Stimulated activated CD8-positive, alpha-beta memory T cell treated with anti-CD3 and anti-CD28 coated beads, Interleukin-12 subunit alpha, Interleukin-12 subunit beta, amount 100 ng/mL, for 24 hours (primary cell): ENCODE measurements around the gene KNL1.
"Not testable (repeated sequence)": the region's sequence is repeated elsewhere in the genome, so short reads cannot be mapped to it uniquely, and the experiment has no call there.

Experiments used
- DNase-seq: peaks from one replicate; pipeline ENCODE4 v3.0.0-alpha.2; 2020; ENCODE audit errors: extremely low read depth

Gene KNL1

DNA sequence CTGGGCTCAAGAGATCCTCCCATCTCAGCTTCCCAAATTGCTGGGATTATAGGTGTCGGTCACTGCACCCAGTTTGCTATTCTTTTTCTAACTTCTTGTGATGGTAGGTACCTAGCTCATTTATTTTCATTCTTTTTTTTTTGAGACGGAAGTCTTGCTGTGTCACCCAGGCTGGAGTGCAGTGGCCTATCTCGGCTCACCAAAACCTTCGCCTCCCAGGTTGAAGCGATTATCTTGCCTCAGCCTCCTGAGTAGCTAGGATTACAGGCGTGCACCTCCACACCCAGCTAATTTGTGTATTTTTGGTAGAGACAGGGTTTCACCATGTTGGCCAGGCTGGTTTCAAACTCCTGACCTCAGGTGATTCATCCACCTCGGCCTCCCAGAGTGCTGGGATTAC lies 70.9 kb downstream of the KNL1 start:
- DNase-seq, result no peak

DNA sequence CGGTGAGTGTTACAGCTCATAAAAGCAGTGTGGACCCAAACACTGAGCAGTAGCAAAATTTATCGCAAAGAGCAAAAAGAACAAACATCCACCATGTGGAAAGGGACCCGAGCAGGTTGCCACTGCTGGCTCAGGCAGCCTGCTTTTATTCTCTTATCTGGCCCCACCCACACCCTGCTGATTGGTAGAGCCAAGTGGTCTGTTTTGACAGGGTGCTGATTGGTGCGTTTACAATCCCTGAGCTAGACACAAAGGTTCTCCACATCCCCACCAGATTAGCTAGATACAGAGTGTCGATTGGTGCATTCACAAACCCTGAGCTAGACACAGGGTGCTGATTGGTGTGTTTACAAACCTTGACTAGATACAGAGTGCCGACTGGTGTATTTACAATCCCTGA lies 82.2 kb downstream of the KNL1 start:
- not testable (repeated sequence) for DNase-seq

GRCh38 chr15:40676906-40677305 lies 82.9 kb downstream of the KNL1 start:
- not testable (repeated sequence) for DNase-seq

DNA sequence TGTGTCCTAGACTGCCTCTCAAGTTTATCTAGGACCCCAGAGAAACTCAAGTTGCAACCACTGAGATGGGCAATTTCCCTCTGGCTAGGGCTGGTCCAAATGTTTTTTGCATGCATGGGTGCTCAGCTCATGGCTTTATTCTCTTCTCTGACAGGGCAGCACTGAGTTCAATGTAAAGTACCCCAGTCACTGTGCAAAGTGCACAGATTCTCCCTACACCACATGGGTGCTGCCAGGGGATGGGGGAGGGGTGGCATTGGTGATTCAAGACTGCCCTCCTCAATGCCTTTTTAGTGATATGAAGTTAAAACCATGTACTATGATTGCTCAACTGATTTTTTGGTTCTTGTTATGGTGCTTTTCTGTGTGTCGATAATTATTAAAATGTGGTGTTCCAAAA lies 86.1 kb downstream of the KNL1 start:
- no peak for DNase-seq

GRCh38 chr15:40680959-40681358 lies 86.9 kb downstream of the KNL1 start:
- DNase-seq, result not testable (repeated sequence)

DNA sequence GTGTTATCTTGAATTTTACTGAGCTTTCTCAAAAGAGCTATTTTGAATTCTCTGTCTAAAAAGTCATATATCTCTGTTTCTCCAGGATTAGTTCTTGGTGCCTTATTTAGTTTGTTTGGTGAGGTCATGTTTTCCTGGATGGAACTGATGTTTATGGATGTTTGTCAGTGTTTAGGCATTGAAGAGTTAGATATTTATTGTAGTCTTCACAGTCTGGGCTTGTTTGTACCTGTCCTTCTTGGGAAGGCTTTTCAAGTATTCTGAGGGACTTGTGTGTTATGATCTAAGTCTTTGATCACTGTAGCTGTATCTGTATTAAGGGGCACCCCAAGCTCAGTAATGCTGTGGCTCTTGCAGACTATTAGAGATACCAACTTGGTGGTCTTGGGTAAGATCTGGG lies 90.3 kb downstream of the KNL1 start:
- no peak for DNase-seq

GRCh38 chr15:40685376-40685775 lies 91.3 kb downstream of the KNL1 start:
- DNase-seq, result no peak

DNA sequence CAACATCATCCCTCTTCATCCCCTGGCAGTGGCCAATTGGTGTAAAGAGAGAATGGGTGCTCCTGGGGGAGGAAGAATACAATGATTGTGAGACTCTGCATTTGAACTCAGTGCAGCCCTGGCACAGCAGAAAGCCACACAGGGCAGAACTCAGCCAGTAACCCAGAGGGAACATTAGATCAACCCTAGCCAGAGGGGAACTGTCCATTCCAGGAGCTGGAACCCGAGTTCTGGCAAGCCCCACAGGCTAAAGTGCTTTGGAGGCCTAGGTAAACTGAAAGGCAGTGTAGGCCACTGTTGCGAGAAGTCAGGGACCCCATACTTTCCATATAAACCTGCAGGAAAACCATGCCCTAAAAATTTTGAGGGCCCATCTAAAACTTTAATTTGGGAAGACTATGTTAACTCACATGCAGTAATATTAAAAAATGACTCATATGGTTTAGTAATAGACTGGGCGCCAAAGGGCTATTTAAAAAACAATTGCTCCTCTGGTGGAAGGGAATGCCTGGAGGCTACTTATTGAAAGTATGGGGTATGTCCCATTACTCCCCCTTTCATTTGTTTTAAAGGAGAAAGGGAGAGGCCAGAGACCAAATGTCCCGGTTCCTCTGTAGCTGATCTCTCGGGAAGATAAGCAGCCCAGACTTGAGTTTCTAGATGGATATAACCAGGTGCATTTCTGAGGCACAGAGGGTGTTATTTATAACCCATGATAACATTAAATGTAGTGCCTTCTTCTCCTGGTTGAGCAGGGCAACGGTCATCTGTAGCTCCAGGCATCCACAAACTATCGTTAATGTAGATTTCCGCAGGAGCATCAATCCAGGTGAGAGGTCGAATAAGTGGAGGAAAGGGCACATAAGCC lies 95.1 kb downstream of the KNL1 start:
- no peak for DNase-seq

GRCh38 chr15:40691737-40692136 lies 97.7 kb downstream of the KNL1 start:
- no peak for DNase-seq

DNA sequence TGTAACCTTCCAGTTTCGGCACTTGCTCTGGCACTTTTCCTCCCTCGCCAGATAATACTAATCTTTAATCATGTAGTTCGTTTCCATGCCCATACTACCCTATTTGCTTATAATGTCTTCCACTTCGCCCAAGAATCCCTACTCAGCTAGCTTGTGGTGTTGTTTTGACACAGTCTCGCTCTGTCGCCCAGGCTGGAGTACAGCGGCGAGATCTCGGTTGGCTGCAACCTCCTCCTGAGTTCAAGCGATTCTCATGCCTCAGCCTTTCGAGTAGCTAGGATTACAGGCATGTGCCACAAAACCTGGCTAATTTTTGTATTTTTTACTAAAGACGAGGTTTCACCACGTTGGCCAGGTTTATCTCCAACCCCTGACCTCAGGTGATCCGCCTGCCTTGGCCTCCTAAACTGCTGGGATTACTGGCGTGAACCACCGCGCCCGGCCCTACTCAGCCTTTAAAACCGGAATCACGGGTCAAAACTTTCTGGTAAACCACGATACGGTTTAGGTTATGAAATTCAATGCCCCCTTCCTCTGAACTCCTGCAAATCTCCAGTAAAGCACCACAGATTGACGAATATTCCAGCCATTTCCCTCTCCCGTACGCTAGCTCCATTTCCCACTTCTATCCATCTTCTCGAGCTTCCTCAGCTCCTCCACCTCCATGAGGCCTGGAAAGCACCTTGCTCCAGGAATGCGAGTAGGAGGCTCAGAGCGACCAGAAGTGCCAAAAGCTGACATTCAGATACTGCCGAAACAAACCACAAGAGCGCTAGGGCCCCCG lies 100.0 kb downstream of the KNL1 start:
- DNase-seq, result no peak

- peak; percentile 74 for DNase-seq
Measured at GRCh38 chr15:40694688-40695468, 100.8 kb downstream of the KNL1 start, which contains the start of gene RAD51. Gene RAD51 (plus strand): TSS chr15:40695174. CDS start chr15:40698759, 3,585 bp downstream.

GRCh38 chr15:40695469-40695890 lies 101.4 kb downstream of the KNL1 start:
- DNase-seq, result no peak

- no peak for DNase-seq
Measured at GRCh38 chr15:40696228-40696627, 102.2 kb downstream of the KNL1 start.

DNA sequence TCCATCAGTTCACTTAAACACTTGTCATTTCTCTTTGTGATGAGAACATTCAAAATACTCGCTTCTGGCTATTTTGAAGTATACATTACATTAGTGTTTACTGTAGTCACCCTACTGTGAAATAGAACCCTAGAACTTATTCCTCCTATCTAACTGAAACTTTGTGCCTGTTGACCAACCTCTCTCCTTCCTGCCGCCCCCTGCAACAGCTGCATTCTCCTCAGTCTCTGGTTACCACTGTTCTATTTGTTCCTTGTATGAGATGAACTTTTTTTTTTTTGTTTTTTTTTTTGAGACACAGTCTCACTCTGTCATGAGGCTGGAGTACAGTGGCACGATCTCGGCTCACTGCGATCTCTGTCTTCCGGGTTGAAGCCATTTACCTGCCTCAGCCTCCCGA lies 103.9 kb downstream of the KNL1 start:
- DNase-seq, result no peak

- DNase-seq, result no peak
Measured at GRCh38 chr15:40702077-40702476, 108.0 kb downstream of the KNL1 start.

GRCh38 chr15:40706121-40706520 lies 112.1 kb downstream of the KNL1 start:
- DNase-seq, result no peak
